Fibroblast of the aortic adventitia (primary cell): ENCODE measurements around the gene CCAR1. TPM values are rescaled to one million over a fixed set of nuclear protein-coding genes. Genes with fewer than 3 reads are reported as not detected.
"Not testable (repeated sequence)": the region's sequence is repeated elsewhere in the genome, so short reads cannot be mapped to it uniquely, and the experiment has no call there.

Experiments
- DNase-seq: peaks from one replicate; pipeline ENCODE4 v3.0.0-alpha.2; 2010; ENCODE audit warnings: low read depth
- H3K4me3 ChIP-seq: 2 replicates; pipeline ENCODE4 v1.5.1; 2011; ENCODE audit warnings: low read depth, mild to moderate bottlenecking, control low read depth, low read length, moderate library complexity
- small RNA-seq: library from RNA; depleted of rRNA; stranded (forward); fragments of <200 nt; gene quantifications from one replicate; pipeline ENCODE3, GENCODE V24; 2012
- total RNA-seq: library from RNA; depleted of rRNA; stranded (reverse); fragments of >200 nt; gene quantifications from 2 replicates; pipeline ENCODE4 v1.2.3, GENCODE V29; 2012; ENCODE audit warnings: low replicate concordance
- TF ChIP-seq, protein P1 (sequence below): IDR thresholded peaks from 2 replicates; pipeline ENCODE4 v1.5.1; 2011; ENCODE audit warnings: mild to moderate bottlenecking, low read length, control low read depth, inconsistent platforms; ENCODE audit not compliant: insufficient read depth

CCAR1 gene
- total RNA-seq, 1 donor: 57.1 TPM

GRCh38 chr10:68831961-68832455 is 111.0 kb downstream of the CCAR1 start:
- no peak for DNase-seq
- TF ChIP-seq, protein P1, sequence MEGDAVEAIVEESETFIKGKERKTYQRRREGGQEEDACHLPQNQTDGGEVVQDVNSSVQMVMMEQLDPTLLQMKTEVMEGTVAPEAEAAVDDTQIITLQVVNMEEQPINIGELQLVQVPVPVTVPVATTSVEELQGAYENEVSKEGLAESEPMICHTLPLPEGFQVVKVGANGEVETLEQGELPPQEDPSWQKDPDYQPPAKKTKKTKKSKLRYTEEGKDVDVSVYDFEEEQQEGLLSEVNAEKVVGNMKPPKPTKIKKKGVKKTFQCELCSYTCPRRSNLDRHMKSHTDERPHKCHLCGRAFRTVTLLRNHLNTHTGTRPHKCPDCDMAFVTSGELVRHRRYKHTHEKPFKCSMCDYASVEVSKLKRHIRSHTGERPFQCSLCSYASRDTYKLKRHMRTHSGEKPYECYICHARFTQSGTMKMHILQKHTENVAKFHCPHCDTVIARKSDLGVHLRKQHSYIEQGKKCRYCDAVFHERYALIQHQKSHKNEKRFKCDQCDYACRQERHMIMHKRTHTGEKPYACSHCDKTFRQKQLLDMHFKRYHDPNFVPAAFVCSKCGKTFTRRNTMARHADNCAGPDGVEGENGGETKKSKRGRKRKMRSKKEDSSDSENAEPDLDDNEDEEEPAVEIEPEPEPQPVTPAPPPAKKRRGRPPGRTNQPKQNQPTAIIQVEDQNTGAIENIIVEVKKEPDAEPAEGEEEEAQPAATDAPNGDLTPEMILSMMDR: no peak
- no peak overlapping the region for H3K4me3 ChIP-seq

GRCh38 chr10:68832601-68833000 is 111.6 kb downstream of the CCAR1 start:
- no peak for DNase-seq
- TF ChIP-seq, protein P1: no peak
- no peak overlapping the region for H3K4me3 ChIP-seq

- TF ChIP-seq, protein P1: no peak
- H3K4me3 ChIP-seq: no peak overlapping the region
- no peak for DNase-seq
Observed at GRCh38 chr10:68837626-68838322, 116.7 kb downstream of the CCAR1 start.

- not testable (repeated sequence) for DNase-seq, H3K4me3 ChIP-seq
Observed at GRCh38 chr10:68840650-68841049, 119.6 kb downstream of the CCAR1 start.

Small RNAs within 50 kb of the gene (small RNA-seq; reads per million reads assigned to genes)
- gene MIR1254-1 (not detected), gene RF00019 (not detected)

Other genes starting within 250 kb of the CCAR1 start
- 10.0 and 15.2 TPM in 2 replicates for gene DNA2, start 249.3 kb upstream of the CCAR1 start, total RNA-seq
- gene SLC25A16, start 193.7 kb upstream of the CCAR1 start, total RNA-seq: 26.8 and 29.7 TPM in 2 replicates
- 3.3 and 9.3 TPM in 2 replicates for gene TET1, start 160.9 kb upstream of the CCAR1 start, total RNA-seq
- 0.09 TPM in 1 of 2 replicates, not detected in the other for gene STOX1, start 106.3 kb downstream of the CCAR1 start, total RNA-seq
- 52.6 and 70.1 TPM in 2 replicates for gene DDX50, start 180.1 kb downstream of the CCAR1 start, total RNA-seq
- gene DDX21, start 234.9 kb downstream of the CCAR1 start, total RNA-seq: 61.9 and 63.1 TPM in 2 replicates